Smooth muscle cell (in vitro differentiated cells): ENCODE data around the gene LLGL2. TPM values are rescaled to one million over a fixed set of nuclear protein-coding genes. Genes with fewer than 3 reads are reported as not detected.

ENCODE experiments used
- DNase-seq: peaks from one replicate; lab custom pipeline; 2025; ENCODE audit not compliant: unreplicated experiment; lab: John Stamatoyannopoulos, UW
- H2AFZ ChIP-seq: fragments of 200-600 bp; sonication (generic); 2 replicates; pipeline ENCODE4 v1.6.0; 2016; ENCODE audit warnings: antibody characterized with exemption, low read depth, mild to moderate bottlenecking
- H3F3A ChIP-seq: fragments of 200-600 bp; sonication (generic); 2 replicates; pipeline ENCODE4 v1.6.0; 2017; ENCODE audit warnings: antibody characterized with exemption, low read depth
- H3K27ac ChIP-seq: fragments of 200-600 bp; sonication (generic); 2 replicates; pipeline ENCODE4 v1.5.1; 2016; ENCODE audit warnings: low read depth, mild to moderate bottlenecking
- H3K27me3 ChIP-seq: fragments of 200-600 bp; sonication (generic); 2 replicates; pipeline ENCODE4 v1.6.1; 2016; ENCODE audit warnings: low read depth, mild to moderate bottlenecking
- H3K36me3 ChIP-seq: fragments of 200-600 bp; sonication (generic); 2 replicates; pipeline ENCODE4 v1.5.1; 2016; ENCODE audit warnings: low read depth
- H3K4me1 ChIP-seq: fragments of 200-600 bp; sonication (generic); 2 replicates; pipeline ENCODE4 v1.5.1; 2016; ENCODE audit warnings: low read depth
- H3K4me2 ChIP-seq: fragments of 200-600 bp; sonication (generic); 2 replicates; pipeline ENCODE4 v1.6.0; 2016; ENCODE audit warnings: mild to moderate bottlenecking
- H3K4me3 ChIP-seq: fragments of 200-600 bp; sonication (generic); 2 replicates; pipeline ENCODE4 v1.5.1; 2016; ENCODE audit warnings: mild to moderate bottlenecking
- H3K79me2 ChIP-seq: fragments of 200-600 bp; sonication (generic); 2 replicates; pipeline ENCODE4 v1.6.0; 2016; ENCODE audit warnings: low read depth, mild to moderate bottlenecking
- H3K9ac ChIP-seq: fragments of 200-600 bp; sonication (generic); 2 replicates; pipeline ENCODE4 v1.6.0; 2016; ENCODE audit warnings: low read depth
- H3K9me3 ChIP-seq: fragments of 200-600 bp; sonication (generic); replicated peaks from 2 replicates; pipeline ENCODE4 v1.5.1; 2016; ENCODE audit warnings: low read depth
- H4K20me1 ChIP-seq: fragments of 200-600 bp; sonication (generic); 2 replicates; pipeline ENCODE4 v1.6.0; 2016; ENCODE audit warnings: low read depth
- WGBS: methylation state at CpG from one replicate; pipeline ENCODE4 v1.1.7; 2016; ENCODE audit warnings: low lambda C conversion rate; 5-methylcytosine and 5-hydroxymethylcytosine counted together
- polyA plus RNA-seq: library from polyadenylated mRNA; unstranded; fragments of >200 nt; fragmentation: Nextera tagmentation; extraction: Ambion mirVana; gene quantifications from 2 replicates; pipeline ENCODE4 v1.2.1, GENCODE V29; 2016
- total RNA-seq: library from RNA; depleted of rRNA; stranded (reverse); fragments of >200 nt; gene quantifications from 2 replicates; pipeline ENCODE4 v1.2.3, GENCODE V29; 2014
- TF ChIP-seq, protein P1 (sequence below): fragments of 200-600 bp; sonication (generic); IDR thresholded peaks from 2 replicates; pipeline ENCODE4 v1.5.1; 2017; ENCODE audit warnings: borderline replicate concordance, mild to moderate bottlenecking, antibody characterized with exemption; ENCODE audit not compliant: insufficient read depth, poor library complexity, severe bottlenecking

The LLGL2 gene
- total and polyA plus RNA-seq, 2 experiments from 2014 or later = 9.9 to 12.7 TPM

DNA sequence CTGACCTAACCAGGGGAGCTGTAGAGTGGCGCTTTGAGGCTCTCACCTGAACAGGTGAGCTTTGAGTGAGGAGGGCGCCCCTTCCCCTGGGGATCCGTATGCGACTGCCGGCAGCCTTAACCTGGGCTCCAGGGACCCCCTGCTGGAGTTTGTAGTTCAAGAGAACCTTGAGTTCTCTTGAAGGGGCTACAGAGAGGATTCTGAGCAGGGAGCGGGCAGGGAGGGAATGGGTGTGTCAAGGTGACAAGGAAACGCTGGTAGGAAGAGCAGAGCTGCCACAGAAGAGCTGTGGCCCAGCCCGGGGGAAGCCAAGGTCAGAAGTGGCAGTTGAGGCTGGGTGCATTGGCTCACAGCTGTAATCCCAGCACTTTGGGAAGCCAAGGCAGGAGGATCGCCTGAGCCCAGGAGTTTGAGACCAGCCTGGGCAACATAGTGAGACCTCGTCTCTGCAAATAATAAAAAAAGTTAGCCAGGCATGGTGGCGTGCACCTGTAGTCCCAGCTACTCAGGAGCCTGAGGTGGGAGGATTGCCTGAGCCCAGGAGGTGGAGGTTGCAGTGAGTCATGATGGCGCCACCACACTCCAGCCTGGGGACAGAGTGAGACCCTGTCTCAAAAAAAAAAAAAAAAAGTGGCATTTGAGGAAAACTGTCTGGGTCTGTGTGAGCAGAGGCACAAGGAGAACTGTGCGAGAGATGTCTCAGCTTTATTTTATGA, 1.2 kb downstream of the LLGL2 start:
- Histone ChIP-seq H2AFZ (no peak overlapping the region), H3K4me3 (peak overlapping the region; percentile 85), H3K4me2 (peak overlapping the region; percentile 98), H3K36me3 (no peaks in the 10 kb centered on the region), H3F3A (peaks cover 15% of the 10 kb centered on the region), H3K27me3 (peaks cover 7% of the 10 kb centered on the region), H4K20me1 (no peaks in the 10 kb centered on the region), H3K9ac (no peak overlapping the region), H3K27ac (no peak overlapping the region), H3K4me1 (peaks cover 5% of the 10 kb centered on the region), H3K79me2 (no peaks in the 10 kb centered on the region), H3K9me3 (no peaks in the 10 kb centered on the region)
- 40% methylated on average over 13 of the region's 13 CpGs for WGBS
- TF ChIP-seq, protein P1, sequence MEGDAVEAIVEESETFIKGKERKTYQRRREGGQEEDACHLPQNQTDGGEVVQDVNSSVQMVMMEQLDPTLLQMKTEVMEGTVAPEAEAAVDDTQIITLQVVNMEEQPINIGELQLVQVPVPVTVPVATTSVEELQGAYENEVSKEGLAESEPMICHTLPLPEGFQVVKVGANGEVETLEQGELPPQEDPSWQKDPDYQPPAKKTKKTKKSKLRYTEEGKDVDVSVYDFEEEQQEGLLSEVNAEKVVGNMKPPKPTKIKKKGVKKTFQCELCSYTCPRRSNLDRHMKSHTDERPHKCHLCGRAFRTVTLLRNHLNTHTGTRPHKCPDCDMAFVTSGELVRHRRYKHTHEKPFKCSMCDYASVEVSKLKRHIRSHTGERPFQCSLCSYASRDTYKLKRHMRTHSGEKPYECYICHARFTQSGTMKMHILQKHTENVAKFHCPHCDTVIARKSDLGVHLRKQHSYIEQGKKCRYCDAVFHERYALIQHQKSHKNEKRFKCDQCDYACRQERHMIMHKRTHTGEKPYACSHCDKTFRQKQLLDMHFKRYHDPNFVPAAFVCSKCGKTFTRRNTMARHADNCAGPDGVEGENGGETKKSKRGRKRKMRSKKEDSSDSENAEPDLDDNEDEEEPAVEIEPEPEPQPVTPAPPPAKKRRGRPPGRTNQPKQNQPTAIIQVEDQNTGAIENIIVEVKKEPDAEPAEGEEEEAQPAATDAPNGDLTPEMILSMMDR = no peak
- no peak for DNase-seq

GRCh38 chr17:75530837-75531720, 5.6 kb downstream of the LLGL2 start:
- H3K27me3 ChIP-seq = peaks cover 5% of the 10 kb centered on the region
- TF ChIP-seq, protein P1 = no peak
- H3K4me3 ChIP-seq = no peak overlapping the region
- no peaks in the 10 kb centered on the region for H3K9me3 ChIP-seq
- no peaks in the 10 kb centered on the region for H3K79me2 ChIP-seq
- no peak overlapping the region for H3K4me2 ChIP-seq
- H2AFZ ChIP-seq = no peak overlapping the region
- H3K27ac ChIP-seq = peak overlapping the region; percentile 64
- 92% methylated on average over 19 of the region's 19 CpGs for WGBS
- DNase-seq = no peak
- no peaks in the 10 kb centered on the region for H4K20me1 ChIP-seq
- H3K9ac ChIP-seq = no peak overlapping the region
- H3K36me3 ChIP-seq = no peaks in the 10 kb centered on the region
- peaks cover 5% of the 10 kb centered on the region for H3K4me1 ChIP-seq
- peaks cover 4% of the 10 kb centered on the region for H3F3A ChIP-seq

DNA sequence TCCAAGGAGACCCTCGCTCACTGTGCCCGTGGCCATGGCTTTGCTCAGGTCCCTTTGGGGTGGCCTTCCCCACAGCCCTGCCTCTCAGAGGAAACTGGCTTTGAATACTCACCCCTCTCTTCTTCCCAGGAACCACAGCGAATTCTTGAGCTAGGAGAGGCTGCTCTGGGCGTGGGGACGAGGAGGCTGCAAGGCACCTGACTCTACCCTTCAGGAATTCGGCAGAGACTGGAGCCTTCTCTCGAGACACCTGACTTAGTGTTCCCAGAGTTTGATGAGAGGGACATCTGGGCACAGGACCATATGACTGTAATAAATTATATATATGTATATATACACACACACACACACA, 6.2 kb downstream of the LLGL2 start:
- no peak for DNase-seq
- Histone ChIP-seq H3K27ac (peak overlapping the region; percentile 64), H2AFZ (no peak overlapping the region), H3K9ac (no peak overlapping the region), H3F3A (no peaks in the 10 kb centered on the region), H3K36me3 (no peaks in the 10 kb centered on the region), H3K4me1 (no peaks in the 10 kb centered on the region), H4K20me1 (no peaks in the 10 kb centered on the region), H3K79me2 (no peaks in the 10 kb centered on the region), H3K4me2 (no peak overlapping the region), H3K4me3 (no peak overlapping the region), H3K9me3 (no peaks in the 10 kb centered on the region), H3K27me3 (no peaks in the 10 kb centered on the region)
- TF ChIP-seq, protein P1 = no peak
- WGBS = 72% methylated on average over 7 of the region's 7 CpGs
